ENCODE results near the gene ZBP1.

The ZBP1 gene

DNA sequence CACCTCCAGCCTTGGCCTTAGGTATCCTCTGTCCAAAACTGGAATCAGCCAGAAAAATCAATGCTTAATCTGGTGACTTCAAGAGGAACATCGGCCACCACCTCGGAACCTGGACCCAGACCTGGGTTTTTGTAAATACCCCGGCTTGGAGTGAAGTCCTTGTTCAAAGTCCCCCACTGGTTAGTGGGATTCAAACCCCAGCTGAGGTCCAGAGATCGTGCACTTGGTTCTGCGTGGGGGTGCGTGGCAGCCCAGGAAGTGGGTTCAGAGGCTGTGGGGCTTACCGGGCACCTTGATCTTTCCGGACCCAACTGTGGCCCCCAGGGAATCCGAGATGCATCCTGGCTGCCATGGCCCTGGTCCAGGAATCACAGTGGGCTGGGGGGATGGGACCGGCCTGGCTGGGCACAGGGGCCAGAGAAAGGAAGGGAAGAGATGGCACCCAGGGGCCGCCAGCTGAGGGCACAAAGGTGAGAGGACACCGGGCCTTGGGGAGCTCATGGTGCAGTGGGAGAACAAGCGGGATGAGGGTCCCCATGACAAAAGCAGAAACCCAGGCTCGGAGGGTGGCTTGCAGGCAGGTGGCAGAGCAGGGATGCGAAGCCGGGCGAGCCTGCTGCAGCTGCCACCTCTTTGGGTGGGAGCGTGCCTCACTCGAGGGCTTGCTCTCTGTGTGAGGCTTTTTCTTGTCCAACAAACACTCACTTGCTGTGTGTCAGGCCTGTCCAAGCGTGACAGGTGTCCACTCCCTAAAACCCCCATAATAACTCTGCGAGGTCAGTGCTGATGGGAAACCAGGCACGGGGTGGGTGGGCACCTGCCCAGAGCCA is 27.7 kb downstream of the ZBP1 start:
- in situ Hi-C loops (cut with MboI; ENCODE audit: low pct_unique_long_range_greater_than_20kb, low sequenced_read_pairs), result loop anchor here (5.0 kb wide), 1 partner anchor 70 kb away; no protein-coding TSS in a partner anchor
- no peak for DNase-seq

DNA sequence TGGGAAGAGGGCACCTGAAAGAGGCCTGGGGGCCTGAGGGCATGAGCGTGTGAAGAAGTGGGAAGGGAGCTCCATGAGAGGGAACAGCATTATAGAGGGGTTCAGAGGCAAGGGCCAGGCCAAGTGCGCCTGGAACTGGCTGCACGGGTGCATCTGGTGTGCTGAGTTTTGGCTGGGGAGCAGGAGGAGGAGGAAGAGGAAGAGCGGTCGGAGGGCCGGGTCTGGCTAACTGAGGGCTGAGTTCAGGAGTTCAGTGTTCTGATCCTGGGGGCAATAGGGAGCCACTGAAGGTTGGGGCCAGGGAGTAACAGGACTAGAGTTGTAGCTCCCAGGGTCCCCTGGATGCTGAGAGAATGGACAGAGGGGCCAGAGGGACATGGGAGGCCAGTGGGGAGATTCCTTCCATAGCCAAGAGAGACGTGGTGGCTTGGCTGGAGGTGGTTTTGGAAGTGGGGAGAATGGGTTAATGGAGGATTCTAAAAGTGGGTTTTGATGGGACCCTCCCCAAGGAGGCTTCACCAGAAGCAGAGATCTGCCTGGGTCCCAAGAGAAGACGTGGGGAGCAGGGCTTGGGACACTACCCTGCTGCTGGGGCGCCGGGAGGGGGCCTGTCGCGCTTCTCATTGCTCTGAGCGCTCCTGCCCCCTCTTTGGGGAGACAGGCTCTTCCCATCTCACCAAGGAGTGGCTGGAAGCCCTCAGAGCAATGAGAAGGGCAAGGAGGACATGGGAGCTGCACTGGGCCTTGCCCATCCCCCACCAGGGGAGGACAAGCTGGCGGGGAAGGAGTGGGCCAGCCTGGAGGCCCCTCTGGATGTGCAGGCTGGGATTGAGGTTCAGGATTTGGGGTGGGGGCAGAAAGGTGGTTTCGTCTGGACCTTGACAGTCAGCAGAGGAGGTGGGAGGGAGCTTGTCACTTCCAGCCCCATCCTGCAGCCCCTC is 28.7 kb downstream of the ZBP1 start:
- DNase-seq, result no peak
- in situ Hi-C loops (cut with MboI; ENCODE audit: low pct_unique_long_range_greater_than_20kb, low sequenced_read_pairs), result loop anchor here (5.0 kb wide), 1 partner anchor 69 kb away; no protein-coding TSS in a partner anchor

DNA sequence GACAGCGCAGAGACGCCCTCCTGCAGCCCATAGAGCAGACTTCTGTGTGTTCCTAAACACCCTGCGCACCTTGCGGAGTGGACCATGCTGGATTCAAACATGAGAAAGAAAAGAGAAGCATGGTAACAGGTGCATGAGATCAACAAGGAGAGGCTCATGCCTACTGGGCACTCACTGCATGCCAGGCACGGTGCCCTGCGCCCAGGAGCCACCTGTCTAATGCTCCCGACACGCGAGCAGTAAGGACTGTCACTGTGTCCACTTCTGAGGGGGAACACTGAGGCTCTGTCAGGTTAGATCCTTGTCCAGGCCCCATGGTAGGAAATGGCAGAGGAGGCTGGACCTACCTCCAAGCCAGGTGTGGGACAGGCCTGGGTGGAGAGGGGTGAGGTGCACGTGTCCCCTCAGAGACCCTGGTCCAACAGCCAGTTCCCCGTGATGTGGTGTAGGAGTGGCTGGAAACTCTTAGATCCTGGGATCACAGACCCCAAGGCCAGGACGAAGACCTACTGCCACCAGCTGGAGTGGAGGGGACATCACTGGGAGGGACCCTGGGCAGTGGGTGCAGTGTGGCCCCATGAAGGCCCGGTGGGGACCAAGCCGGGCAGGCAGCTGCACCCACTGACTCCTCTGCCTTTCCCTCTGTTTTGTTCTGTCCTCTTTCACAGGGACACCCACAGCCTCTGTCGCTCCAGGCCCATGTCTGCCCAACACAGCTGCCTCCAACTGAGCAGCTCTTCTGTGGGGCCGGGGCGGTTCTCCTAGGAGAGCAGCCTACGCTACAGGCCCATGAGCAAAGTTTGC is 29.5 kb downstream of the ZBP1 start:
- in situ Hi-C loops (cut with MboI; ENCODE audit: low pct_unique_long_range_greater_than_20kb, low sequenced_read_pairs), result loop anchor here (5.0 kb wide), 1 partner anchor 68 kb away; no protein-coding TSS in a partner anchor
- no peak for DNase-seq

DNA sequence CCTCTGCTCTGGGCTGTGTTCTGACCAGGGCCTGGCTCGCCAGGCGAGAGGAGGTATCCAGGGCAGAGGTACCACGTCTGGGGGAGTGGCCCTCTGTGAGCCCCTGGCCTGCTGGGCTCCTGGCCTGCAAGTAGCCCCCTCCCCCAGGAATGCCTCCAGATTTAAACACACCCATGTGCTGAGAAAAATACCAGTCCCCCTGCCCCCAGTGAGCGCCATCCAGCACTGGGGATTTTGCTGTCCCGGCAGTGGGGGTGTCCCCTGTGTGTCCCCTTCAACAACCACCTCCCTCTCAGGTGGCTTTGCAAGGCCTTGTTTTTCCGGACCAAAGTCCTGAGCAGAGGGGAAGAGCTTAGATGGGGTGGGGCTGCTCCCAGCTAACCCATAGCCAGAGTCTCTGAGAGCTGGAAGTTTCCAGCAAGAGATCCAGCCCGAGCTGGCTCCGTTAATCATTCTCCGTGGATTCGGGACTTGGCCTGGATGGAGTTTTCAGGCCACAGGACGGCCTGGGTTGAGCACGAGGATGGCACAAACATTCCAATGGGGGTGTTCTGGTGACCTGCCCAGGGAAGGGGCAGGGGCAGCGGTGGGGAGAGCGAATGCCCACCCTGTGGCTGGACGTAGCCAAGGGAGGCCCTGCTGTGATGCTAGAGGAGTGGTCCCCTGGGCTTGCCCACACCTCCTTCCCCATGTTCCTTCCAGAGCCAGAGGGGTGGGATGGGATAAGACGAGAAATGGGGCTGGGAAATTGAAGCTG is 30.3 kb downstream of the ZBP1 start:
- no peak for DNase-seq
- in situ Hi-C loops (cut with MboI; ENCODE audit: low pct_unique_long_range_greater_than_20kb, low sequenced_read_pairs), result loop anchor here (5.0 kb wide), 1 partner anchor 68 kb away; no protein-coding TSS in a partner anchor

DNA sequence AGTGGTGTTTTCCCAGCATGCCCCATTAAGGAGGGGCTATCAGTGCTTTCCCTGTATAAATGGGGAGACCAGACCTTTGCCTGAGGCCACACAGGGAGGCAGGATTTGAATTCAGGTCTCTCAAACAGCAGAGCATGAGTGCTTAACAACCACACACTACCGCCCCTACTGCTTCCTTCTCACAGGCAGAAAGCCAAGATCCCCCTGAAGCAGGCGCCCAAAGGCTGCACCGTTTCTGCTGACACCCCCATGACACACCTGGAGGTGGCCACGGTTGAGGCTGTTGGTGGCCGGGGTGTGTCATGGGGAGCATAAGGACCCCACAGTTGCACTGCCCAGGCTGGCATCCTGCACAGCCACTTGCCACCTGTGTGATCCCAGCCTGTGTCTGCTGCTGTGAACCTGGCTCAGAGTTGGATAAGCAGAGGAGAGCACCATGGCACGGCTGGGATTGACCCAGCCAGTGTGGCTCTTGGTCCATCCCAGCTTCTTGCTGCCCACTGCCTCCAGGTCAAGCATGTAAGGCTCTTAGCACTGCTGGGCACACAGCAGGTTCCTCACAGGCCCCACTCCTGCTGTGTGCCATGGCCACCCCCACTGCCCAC is 31.0 kb downstream of the ZBP1 start:
- in situ Hi-C loops (cut with MboI; ENCODE audit: low pct_unique_long_range_greater_than_20kb, low sequenced_read_pairs), result no loop called here
- no peak for DNase-seq

DNA sequence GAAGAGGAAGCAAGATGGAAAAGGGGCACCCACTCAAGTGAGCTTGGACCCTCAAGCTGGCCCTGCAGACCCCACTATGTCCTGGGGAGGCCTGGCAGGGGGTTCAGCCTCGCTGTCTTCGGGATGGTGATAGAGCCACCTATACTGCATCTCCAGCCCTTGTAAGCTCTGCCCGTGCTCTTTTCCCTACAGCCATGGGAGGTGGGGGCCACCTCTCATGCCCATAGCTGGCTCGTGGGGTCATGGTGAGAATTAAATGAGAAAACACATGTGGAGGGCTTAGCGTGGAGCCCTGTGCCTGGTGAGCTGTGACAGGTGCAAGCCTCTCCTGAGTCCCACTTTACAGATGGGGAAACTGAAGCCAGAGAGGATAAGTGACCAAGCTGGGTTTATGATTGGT is 31.6 kb downstream of the ZBP1 start:
- in situ Hi-C loops (cut with MboI; ENCODE audit: low pct_unique_long_range_greater_than_20kb, low sequenced_read_pairs), result no loop called here
- no peak for DNase-seq

DNA sequence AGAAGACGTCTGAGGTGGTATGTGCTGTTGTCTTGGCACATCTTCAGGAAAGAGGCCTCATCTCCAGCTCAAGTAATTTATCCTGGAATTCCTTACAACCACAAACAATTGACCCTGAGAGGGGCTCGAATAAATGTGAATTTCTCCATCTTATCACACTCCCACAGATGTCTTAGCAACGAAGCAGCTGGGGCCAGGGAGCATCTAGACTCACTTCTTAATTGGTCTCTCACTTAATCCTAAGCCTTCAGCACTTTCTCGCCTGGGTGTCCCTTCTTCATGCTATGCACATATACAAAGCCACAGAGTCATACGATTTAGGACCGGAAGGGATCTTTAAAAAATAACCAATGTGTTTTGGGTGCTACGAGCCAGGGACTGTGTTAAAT is 32.2 kb downstream of the ZBP1 start:
- in situ Hi-C loops (cut with MboI; ENCODE audit: low pct_unique_long_range_greater_than_20kb, low sequenced_read_pairs), result no loop called here
- no peak for DNase-seq

DNA sequence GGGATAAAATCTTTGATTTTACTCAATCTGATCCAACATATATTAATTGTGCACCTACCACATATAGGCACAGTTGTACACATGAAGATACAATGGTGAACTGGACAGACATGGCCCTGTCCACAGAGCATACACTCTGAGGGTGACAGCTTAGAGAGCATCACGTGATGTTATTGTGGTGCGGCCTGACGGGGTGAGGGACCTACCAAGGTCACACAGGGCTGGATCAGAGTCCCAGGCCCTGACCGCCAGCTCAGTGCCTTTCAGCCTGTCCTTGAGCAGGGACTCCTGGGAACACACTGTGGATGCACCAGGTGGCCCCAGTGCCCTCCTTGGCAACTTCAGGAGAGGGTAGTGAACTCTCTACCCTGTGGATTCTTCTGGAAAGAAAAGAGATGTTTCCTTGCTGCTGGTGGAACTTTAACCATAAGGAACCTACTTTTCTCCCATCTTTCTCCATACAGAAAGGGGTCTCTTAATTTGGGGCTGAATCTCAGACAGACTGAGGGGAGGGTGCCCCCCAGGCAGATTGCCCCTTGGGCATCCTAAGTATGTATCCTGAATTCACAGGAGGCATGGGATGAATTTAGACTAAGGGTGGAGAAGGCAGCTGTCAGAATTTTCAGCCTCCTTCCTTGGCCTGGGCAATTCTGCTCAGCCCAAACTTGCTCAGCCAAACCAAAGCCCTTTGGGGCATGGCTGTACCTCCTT is 32.8 kb downstream of the ZBP1 start:
- in situ Hi-C loops (cut with MboI; ENCODE audit: low pct_unique_long_range_greater_than_20kb, low sequenced_read_pairs), result no loop called here
- no peak for DNase-seq

DNA sequence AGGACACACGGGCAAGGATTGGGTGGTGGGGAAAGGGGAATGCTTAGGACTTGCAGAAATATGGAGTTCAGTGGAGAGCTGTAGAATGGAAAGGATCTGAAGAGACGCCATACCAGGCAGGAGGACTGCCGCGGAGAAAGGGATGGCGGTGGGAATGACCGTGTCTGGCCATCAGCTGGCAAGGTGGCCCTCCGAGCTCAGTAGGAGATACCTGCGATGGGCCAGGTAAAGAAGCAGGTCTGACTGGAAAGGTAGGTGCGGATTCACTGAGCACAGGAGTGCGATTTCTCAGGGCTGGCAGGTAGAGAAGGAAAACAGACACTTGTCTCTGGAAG is 33.3 kb downstream of the ZBP1 start:
- in situ Hi-C loops (cut with MboI; ENCODE audit: low pct_unique_long_range_greater_than_20kb, low sequenced_read_pairs), result no loop called here
- no peak for DNase-seq

DNA sequence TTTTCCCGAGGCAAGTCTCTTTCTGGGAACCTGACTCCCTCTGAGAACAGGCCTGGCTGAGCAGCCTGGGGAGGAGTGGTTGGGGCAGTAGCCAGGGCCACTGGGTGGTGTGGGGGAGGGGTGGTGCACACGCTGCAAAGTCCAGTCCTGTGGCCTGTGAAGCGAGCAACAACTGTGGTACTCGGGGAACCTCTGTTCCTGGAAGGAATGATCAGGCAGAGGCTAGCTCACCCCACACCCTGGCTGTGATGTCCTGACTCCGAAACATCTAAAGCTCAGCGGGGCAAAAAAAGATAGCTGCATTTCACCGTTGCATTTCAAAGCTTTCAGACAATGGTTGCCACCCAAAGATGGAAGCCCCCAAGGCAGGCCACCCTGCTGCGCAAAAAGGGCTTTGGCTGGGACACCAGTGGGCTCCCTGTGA is 33.8 kb downstream of the ZBP1 start:
- DNase-seq, result no peak
- in situ Hi-C loops (cut with MboI; ENCODE audit: low pct_unique_long_range_greater_than_20kb, low sequenced_read_pairs), result no loop called here

DNA sequence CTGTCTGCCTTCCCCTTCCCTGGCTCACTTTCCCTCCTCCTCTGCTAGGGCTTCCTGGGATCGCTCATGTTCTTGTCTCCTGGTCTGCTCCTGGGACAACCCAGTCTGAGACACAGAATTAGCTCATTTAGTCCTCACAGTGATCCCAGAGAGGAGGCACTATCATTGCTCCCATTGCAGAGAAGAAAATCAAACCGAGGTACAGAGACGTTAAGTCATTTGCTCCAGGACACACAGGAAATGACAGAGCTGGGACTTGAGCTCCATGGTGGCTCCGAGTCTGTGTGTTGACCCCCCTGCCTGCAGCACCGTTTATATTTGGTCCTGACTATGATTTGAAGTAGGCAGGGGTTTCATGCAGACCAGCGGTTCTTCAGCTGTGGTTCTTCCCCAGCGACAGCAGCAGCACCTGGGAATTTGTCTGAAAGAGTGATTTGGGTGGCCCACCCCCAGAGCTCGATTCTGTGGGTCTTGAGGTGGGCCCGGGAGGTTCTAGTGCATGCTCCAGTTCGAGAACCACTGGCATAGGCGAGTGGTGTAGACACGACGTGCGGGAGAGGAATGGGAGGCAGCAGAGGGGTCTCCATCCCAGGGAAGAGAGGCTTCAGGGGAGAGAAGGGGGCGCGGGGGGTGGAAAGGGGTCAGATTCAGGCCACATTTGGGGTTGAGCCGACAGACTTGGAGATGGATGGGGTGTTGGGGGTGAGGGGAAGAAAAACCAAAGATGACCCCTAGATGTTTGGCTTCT is 34.6 kb downstream of the ZBP1 start:
- in situ Hi-C loops (cut with MboI; ENCODE audit: low pct_unique_long_range_greater_than_20kb, low sequenced_read_pairs), result no loop called here

DNA sequence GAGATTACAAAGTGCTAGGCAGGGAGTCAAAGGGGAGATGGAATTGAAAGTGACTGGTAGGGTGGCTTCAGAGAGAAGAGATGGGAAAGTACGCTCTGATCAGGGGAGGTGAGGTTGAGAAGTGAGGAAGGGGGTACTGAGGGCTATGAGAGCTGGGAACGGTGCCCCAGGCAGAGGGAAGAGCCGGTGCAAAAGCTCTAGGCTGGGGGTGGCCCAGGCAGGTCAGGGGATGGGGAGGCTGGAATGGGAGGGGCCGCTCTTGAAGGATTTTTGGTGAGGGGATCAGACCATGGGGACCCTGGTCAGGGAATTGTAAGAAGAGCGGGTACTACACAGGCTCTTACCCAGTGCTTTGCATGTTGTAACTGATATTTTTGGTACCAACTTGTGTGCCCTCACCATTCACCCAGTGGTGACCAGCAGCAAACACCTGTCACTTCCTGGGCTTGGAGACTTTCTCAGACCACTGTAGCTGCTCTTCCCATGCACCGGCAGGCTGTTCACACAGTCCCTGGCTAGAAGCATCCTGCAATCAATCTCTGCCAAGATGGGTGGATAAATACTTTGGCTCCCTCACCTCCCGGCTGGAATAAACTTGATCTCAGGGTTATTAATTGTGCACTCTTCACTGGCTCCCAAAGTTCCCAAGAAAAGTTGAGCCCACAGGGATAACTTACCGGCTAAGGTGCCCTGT is 35.3 kb downstream of the ZBP1 start:
- no peak for DNase-seq
- in situ Hi-C loops (cut with MboI; ENCODE audit: low pct_unique_long_range_greater_than_20kb, low sequenced_read_pairs), result no loop called here

More for the DNA sequence above, 34.6 kb downstream of the ZBP1 start:
- no peak for DNase-seq

DNA sequence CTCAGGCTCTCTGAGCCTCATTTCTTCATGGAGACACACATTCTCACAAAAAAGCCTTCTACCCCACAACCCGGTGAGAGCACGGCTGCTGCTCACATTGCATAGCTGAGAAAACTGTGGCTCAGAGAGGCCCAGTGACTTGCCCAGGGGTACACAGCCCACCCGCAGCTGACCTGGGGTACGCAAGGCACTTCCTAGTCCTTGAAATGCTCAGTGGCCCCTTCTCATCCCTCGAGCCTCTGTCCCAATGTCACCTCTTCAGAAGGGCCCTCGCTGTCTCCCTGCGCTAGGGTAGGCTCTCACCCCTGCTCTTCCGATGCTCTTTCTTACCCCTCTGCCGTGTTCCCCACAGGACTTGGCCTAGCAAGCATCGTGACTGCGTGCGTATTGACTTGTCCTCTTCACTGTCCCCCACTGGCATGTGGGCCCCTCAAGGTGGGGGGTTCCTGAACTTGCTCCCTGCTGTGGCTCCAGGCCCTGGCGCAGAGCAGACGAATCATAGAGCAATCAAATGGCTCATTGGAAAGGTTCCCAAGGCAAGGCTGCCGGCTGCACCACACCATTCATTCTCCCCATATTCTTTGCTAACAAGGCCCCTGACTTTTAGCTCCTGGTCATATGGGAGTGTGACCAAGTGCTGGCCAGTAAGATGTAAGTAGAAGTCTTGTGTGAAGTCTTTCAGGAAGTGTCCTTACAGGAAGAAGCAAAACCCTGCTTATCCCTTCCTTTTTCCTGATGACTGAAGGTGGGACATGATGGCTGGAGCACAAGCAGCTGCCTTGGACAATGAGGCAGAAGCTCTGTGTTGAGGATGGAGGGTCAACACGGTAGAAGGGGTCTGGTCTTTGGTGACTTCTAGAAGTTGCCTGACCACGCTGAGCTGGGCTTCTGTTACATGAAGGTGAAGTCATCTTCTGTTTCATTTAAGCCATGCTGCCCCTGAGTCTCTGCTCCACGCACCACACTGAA is 36.7 kb downstream of the ZBP1 start:
- no peak for DNase-seq
- in situ Hi-C loops (cut with MboI; ENCODE audit: low pct_unique_long_range_greater_than_20kb, low sequenced_read_pairs), result no loop called here

DNA sequence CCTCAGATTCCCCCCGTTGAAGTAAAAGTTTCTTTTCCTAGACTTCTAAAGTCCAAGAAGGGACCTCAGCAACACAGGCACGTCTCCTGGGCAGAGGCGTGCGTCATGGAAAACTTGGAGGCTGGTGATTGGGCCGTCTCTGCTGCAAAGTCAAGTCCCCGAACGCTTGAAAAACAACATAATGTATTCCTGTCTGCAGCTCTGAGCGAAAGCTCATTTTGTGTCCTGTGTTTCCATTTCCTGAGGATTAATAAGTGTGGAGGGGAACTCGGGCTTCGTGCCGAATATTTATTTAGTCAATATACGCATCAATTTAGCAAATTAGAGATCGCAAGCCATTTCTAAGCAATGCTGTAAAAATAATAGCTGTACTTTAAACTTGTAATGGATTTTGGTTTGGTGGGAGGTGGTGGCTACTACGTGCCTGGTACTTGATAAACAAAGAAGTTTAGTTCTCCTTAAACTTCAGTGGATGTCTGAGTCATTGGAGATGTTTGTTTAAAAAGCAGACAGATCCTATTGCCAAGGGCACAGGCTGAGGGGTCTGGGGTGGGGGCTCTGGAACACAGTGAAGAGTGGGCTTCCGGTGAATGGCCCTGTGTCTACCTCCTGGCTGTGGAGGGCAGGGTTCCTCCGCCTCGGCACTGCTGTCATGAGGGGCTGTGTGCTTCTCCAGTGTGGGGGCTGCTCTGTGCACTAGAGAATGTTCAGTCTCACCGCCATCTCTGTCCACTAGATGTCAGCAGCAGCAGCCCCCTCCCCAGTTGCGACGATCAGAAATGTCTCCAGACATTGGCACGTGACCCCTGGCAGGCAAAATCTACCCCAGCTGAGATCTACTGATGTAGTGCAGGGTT is 37.6 kb downstream of the ZBP1 start:
- in situ Hi-C loops (cut with MboI; ENCODE audit: low pct_unique_long_range_greater_than_20kb, low sequenced_read_pairs), result no loop called here
- DNase-seq, result no peak

DNA sequence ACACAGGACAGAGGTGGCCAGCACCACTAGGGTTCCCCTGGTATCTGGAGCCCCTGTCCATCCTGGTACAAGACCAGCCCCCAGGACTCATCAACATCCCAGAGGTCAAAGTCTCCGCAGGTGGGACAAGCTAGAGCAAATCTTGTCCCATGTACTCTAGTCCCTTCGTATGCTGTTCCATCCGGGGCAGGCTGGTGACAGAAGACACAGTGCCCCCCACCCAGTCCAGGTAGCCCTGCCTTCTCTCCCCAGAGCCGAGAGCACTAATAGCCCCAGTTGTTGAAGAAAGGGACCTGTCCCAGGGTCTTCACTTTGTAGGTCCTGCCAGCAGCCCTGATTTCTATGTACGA is 38.2 kb downstream of the ZBP1 start:
- in situ Hi-C loops (cut with MboI; ENCODE audit: low pct_unique_long_range_greater_than_20kb, low sequenced_read_pairs), result no loop called here
- DNase-seq, result no peak
